SK-MEL-5 (cell line): ENCODE measurements around the gene WIPF1. TPM values are rescaled to one million over a fixed set of nuclear protein-coding genes. Genes with fewer than 3 reads are reported as not detected.

Experiments
- DNase-seq: peaks from one replicate; pipeline ENCODE4 v3.0.0-alpha.2; 2016; ENCODE audit warnings: low read depth, low spot score
- in situ Hi-C: cut with HindIII; loops from 2 replicates; pipeline ENCODE4 v1.10.0; 2016; ENCODE audit warnings: low sequenced_read_pairs, high pct_unique_total_duplicates, low pct_unique_long_range_greater_than_20kb
- polyA plus RNA-seq, 2 experiments: library from polyadenylated mRNA; depleted of rRNA; stranded (reverse); fragments of >200 nt; gene quantifications; 2 replicates each; pipeline ENCODE4 v1.2.3, GENCODE V29; 2015
- total RNA-seq: library from RNA; depleted of rRNA; stranded (reverse); fragments of >200 nt; shearing (Covaris generic); gene quantifications from 2 replicates; pipeline ENCODE4 v1.2.3, GENCODE V29; 2014; rRNA removed

The WIPF1 gene
- 6.1 and 8.2 TPM in 2 replicates for total RNA-seq
- 29.2 and 29.7 TPM in 2 replicates for polyA plus RNA-seq (2015; cell fraction: cytosol; rRNA removed)
- 8.9 and 16.6 TPM in 2 replicates for polyA plus RNA-seq (2015; cell fraction: nucleus; rRNA removed)

DNA sequence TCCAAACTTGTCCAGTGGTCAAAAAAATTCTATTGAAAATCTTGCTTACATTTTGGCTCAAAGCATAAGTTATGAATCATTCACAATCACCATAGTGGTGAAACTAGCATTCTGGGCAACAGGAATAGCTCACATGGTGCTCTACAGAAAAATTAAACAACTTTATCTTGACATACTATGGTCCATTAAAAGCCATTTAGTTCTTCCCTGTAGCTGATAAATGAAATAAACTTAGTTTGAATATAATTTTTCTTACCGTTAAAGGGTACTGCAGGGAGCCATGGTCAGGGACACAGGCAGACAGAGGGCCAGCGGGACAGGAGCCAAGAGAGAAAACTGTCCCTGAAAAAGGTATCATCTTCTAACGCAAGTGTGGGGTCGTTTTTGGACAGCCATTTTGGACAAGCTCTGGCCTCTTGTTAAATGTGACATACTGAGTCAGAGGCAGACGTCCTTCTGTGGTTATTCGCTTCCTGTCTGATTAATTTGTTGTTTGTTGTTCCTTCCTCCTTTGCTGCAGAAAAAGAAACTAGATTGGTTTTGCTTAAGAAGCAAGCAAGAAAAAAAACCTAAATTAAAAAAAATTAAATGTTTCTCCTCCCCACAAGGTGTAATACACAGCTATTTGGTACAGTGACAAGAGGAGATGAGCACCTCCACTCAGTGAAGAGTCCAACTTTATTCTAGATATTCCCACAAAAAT, at the start of gene WIPF1:
WIPF1 (minus strand) TSS at position 460 of the 703 bp plus-strand sequence. CDS start 12,231 bp downstream, outside the sequence.
- in situ Hi-C loops, result no loop called here
- DNase-seq, result no peak

DNA sequence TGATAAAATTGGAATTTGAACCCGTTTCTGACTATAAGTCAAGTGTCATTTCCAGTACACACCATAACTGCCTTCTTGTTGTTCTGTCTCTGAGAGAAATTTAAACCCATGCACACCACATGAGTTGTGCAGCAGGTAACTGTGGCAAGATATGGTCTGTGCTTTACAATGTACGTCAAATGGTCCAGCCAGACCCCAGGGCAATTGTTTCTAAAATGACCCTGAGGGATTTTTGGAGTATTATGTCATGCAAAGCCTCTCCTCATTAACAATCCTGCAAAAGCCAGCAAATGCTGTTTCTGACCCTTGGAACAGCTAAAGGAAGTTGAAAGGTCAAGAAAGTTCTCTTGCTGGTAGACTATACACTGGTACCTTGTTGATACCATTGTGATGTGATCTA, 47.7 kb upstream of the WIPF1 start:
- no peak for DNase-seq
- in situ Hi-C loops, result no loop called here

- in situ Hi-C loops, result no loop called here
- no peak for DNase-seq
These were observed 46.8 kb upstream of the WIPF1 start for GRCh38 chr2:174644406-174644805.

DNA sequence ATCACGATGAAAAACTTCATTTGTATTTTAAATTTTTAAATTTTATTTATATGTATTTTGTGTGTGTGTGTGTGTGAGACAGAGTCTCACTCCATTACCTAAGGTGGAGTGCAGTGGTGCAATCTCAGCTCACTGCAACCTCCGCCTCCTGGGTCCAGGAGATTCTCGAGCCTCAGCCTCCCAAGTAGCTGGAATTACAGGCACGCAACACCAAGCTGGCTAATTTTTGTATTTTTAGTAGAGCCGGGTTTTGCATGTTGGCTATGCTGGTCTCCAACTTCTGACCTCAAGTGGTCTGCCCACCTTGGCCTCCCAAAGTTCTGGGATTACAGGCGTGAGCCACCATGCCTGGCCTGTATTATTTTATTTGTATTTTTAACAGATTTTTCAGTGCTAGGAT, 45.8 kb upstream of the WIPF1 start:
- in situ Hi-C loops, result no loop called here
- no peak for DNase-seq

GRCh38 chr2:174641168-174641567, 43.6 kb upstream of the WIPF1 start:
- in situ Hi-C loops, result no loop called here
- no peak for DNase-seq

- DNase-seq, result no peak
- in situ Hi-C loops, result no loop called here
These were observed 39.4 kb upstream of the WIPF1 start for GRCh38 chr2:174636987-174637386.

DNA sequence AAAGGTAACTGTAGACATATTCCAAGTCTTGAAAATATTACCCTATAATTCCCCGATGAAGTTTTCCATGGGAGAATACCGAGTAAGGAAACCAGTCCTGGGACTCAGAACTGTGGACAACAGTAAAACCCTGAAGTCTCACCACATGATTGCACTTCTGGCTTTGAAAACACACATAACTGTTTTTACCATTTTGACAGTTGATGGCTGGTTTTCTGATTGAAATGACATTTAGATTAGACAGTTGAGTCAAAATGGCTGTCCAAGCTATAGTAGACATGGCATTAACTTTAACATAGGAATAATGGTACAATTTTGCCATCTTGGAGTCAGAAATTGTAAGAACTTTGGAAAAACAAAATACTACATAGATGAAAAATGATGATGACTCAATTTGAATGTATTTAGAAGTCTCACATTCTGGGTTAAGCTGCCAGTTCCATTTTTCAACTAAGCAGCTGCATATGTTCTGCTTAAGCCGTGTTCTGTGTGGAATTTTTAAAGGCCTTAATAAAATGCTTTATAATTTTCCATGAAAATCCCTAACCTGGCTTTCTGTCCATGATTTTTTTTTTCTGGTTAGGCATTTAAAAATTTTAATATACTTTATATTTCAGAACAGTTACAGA, 38.3 kb upstream of the WIPF1 start:
- in situ Hi-C loops, result no loop called here
- no peak for DNase-seq

DNA sequence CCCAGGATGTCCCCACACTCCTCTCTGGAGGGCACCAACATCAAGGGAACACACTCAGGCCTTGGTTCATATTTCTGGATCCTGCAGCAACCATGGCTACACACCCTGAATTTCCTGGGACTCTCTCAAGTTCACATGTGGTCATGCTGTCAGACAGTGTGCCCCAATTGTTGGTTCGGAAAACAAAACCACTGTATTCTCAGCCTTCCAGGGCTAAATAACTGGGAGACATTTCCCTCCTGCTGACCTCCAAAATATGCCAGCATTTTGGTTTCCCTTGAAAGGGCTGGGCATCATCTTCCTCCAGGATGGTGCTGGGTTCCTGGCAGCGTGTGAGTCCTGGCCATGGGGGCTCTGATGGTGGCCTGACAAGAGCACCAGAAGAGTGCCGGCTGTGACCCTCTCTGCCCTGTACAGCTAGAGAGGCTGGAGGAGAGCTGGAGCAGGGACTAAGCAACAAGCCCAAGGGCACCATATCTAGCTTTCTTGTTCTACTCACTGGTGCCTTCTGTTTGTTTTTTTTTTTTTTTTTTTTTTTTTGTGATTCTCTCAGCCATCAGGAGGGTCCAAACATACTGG, 37.5 kb upstream of the WIPF1 start:
- in situ Hi-C loops, result no loop called here
- no peak for DNase-seq

- in situ Hi-C loops, result no loop called here
- DNase-seq, result peak; percentile 9
These were observed 36.8 kb upstream of the WIPF1 start for GRCh38 chr2:174634130-174635014.

GRCh38 chr2:174633623-174633930, 36.0 kb upstream of the WIPF1 start:
- DNase-seq, result no peak
- in situ Hi-C loops, result no loop called here

DNA sequence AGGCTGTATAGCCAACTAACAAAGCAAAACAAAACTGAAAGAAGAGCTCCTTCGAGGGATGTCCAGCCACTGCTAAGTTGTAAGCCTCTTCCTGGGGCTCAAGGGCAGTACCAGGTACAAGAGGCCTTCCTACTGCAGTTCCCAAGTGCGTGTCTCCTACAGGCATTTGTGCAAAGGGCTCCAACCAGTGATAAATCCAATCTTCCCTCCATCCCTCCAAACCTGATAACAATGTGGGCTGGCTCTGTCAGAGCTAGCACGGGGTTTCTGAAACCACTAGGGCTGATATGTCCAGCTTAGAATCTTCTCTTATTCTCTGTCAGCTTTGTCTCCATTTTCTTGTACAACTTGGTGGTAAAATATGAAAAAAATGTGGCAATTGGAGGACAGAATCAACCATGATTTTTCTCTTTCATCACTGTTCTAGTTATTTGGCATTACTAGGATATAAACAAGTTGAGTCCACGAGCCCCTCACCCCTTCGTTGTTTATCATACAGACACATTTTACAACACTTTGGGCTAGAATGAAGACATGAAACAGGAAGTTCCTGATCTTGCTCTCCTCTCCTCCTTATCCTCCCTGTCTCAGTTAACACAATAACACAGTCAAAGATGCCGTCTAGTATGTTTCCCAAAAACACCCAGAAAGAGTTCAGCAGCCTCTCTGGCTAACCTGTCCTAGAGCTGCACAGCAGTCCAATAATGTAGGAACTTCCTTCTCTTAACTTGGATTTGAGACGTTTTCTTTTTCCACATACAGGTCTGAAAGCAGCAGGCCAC, 35.4 kb upstream of the WIPF1 start:
- no peak for DNase-seq
- in situ Hi-C loops, result no loop called here

DNA sequence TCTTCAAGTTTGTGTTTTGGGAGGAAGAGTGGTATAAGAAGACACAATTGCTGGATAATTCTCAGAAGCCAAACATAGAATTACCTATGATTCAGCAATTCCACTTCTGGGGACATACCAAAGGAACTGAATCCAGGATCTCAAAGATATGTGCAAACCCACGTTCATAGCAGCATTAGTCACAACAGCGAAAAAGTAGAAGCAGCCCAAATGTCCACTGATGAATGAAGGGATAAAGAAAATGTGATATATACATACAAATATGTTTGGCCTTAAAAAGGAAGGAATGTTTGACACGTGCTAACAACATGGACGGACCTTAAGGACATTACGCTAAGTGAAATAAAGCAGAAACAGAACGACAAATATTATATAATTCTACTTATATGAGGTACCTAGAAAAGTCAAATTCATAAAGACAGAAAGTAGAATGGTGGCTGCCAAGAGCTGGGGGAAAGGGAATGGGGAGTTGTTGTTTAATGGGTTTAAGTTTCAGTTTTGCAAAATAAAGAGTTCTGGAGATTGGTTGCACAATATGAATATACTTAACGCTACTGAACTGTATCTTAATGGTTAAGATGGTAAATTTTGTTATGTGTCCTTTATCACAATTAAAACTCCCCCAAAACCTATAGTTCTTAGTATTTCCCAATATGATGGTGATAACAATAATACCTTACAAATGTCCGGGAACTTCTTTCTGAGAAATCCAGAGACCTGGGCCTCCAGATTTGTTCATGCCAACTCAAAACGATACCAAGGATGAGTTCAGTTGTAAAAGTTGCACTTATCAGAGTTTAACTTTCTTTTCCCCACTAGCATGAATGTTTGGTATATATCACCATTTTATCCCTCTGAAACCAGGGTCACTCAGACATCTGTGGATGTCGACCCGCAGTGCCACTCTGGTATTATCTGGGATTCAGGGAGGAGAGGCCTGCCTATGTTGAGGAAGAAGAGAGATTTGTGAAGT, 33.7 kb upstream of the WIPF1 start:
- in situ Hi-C loops, result no loop called here
- no peak for DNase-seq

GRCh38 chr2:174630107-174630506, 32.5 kb upstream of the WIPF1 start:
- no peak for DNase-seq
- in situ Hi-C loops, result no loop called here

GRCh38 chr2:174629506-174629905, 31.9 kb upstream of the WIPF1 start:
- in situ Hi-C loops, result no loop called here
- DNase-seq, result no peak

DNA sequence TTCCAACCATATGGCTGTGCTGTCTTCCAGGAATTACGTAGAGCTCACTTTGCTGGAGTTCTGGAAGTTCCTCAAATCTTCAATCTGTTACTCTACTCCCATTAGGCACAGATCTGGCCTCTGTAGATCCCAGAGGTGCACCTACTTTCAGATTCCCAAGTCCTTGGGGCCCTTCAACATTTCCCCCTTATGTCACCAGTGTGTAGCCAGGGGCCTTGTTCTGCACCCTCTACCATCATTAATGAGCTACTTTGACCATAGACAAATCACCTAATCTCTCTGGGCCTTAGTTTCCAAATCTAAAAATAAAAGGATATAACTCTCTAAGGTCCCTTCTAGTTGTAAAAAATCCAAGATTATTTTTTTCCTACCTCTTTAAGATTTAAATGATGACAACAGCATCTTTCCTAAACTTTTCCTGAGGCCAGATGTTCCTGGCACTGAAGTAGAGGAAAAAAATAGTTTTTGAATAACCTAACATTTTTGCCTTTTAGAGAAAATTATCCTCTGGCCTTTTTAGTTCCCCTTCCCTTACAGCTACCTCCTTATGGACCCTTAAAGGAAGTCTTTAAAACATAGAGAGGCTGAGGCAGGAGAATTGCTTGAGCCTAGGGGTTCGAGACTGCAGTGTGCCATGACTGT, 31.0 kb upstream of the WIPF1 start:
- no peak for DNase-seq

GRCh38 chr2:174627216-174627615, 29.6 kb upstream of the WIPF1 start:
- DNase-seq, result no peak
- in situ Hi-C loops, result no loop called here

More for the DNA sequence above, 31.0 kb upstream of the WIPF1 start:
- in situ Hi-C loops, result no loop called here
